B cell (primary cell): ENCODE measurements around the gene ZNF580. TPM values are rescaled to one million over a fixed set of nuclear protein-coding genes. Genes with fewer than 3 reads are reported as not detected.

Source experiments
- ATAC-seq: fragments of 200-7000 bp; cut with Tn5 transposase; one replicate; pipeline ENCODE4 v1.10.0; 2021; ENCODE audit warnings: low read depth, mild to moderate bottlenecking, moderate number of reproducible peaks, moderate library complexity
- CTCF ChIA-PET: fragments of 350-600 bp; sonication (Branson Sonifier 250); formaldehyde crosslinking; loops from one replicate; lab custom pipeline; 2021; ENCODE audit warnings: antibody characterized with exemption, inconsistent platforms; lab: Charles Lee
- POLR2A ChIA-PET: fragments of 350-600 bp; sonication (Branson Sonifier 250); formaldehyde crosslinking; loops from one replicate; lab custom pipeline; 2021; ENCODE audit warnings: antibody characterized with exemption; lab: Charles Lee
- DNase-seq: peaks from one replicate; pipeline ENCODE4 v3.0.0; 2013
- H2AFZ ChIP-seq: 2 replicates; pipeline ENCODE4 v1.6.1; 2012; ENCODE audit warnings: mild to moderate bottlenecking, low read depth, low read length; ENCODE audit not compliant: insufficient read depth, poor library complexity, severe bottlenecking
- H3K27ac ChIP-seq, 2 donors: 1 replicate in 1 of 2; 2 replicates in 1 of 2; pipeline ENCODE4 v1.5.1; 2012 to 2013; ENCODE audit warnings: low read length in 2 of 2, mild to moderate bottlenecking in 2 of 2, moderate library complexity in 1 of 2
- H3K27me3 ChIP-seq, 4 experiments: fragments of 200-600 bp in 1 of 4; sonication (generic) in 1 of 4; replicated peaks in 1 of 4; 1 replicate in 2 of 4; 2 replicates in 2 of 4; pipeline versions ENCODE4 v1.6.1 to v1.7.0; 2013 to 2016; ENCODE audit warnings: low read length in 3 of 4, mild to moderate bottlenecking in 2 of 4, mixed read lengths in 1 of 4, moderate library complexity in 1 of 4; ENCODE audit not compliant: insufficient read depth in 4 of 4, control insufficient read depth in 3 of 4; ENCODE audit errors: control extremely low read depth in 1 of 4
- H3K36me3 ChIP-seq, 2 experiments: replicated peaks in 1 of 2; 1 replicate in 1 of 2; 2 replicates in 1 of 2; pipeline versions ENCODE4 v1.6.1 to v1.7.1; 2013; ENCODE audit warnings: low read length in 1 of 2; ENCODE audit not compliant: insufficient read depth in 2 of 2, control insufficient read depth in 1 of 2; ENCODE audit errors: control extremely low read depth in 1 of 2, extremely low read depth in 1 of 2
- H3K4me1 ChIP-seq, 2 donors: fragments of 200-600 bp in 1 of 2; sonication (generic) in 1 of 2; 1 replicate in 1 of 2; 2 replicates in 1 of 2; pipeline versions ENCODE4 v1.5.1 to v1.6.1; 2013 to 2017; ENCODE audit warnings: low read length in 2 of 2; ENCODE audit not compliant: control insufficient read depth in 2 of 2, insufficient read depth in 2 of 2
- H3K4me2 ChIP-seq: replicated peaks from 2 replicates; pipeline ENCODE3; 2012; ENCODE audit warnings: mild to moderate bottlenecking, low read depth, low read length; ENCODE audit not compliant: poor library complexity, severe bottlenecking
- H3K4me3 ChIP-seq, 5 experiments: fragments of 200-600 bp in 1 of 5; sonication (generic) in 1 of 5; 1 replicate in 3 of 5; 2 replicates in 2 of 5; pipeline versions ENCODE4 v1.5.1 to v1.7.0; 2011 to 2016; ENCODE audit warnings: low read length in 4 of 5, mild to moderate bottlenecking in 4 of 5, low read depth in 2 of 5, control low read depth in 1 of 5, moderate library complexity in 1 of 5; ENCODE audit not compliant: insufficient read depth in 1 of 5; ENCODE audit errors: control extremely low read depth in 1 of 5, extremely low read depth in 1 of 5
- H3K79me2 ChIP-seq: fragments of 200-600 bp; sonication (generic); one replicate; pipeline ENCODE4 v1.6.0; 2016; ENCODE audit warnings: low read length; ENCODE audit not compliant: control insufficient read depth, insufficient read depth
- H3K9ac ChIP-seq: fragments of 200-600 bp; sonication (generic); 2 replicates; pipeline ENCODE4 v1.6.1; 2017; ENCODE audit warnings: mild to moderate bottlenecking, low read length, moderate library complexity
- H3K9me3 ChIP-seq, 3 donors: one replicate each; pipeline versions ENCODE4 v1.6.1 to v1.7.1; 2013; ENCODE audit warnings: low read length in 2 of 3; ENCODE audit not compliant: control insufficient read depth in 2 of 3, insufficient read depth in 1 of 3; ENCODE audit errors: control extremely low read depth in 1 of 3
- H4K20me1 ChIP-seq: 2 replicates; pipeline ENCODE4 v1.6.0; 2012; ENCODE audit warnings: mild to moderate bottlenecking, low read length; ENCODE audit not compliant: insufficient read depth, control insufficient read depth, poor library complexity, severe bottlenecking
- H3K27ac Mint-ChIP-seq: one replicate; pipeline ENCODE4 v1.8.0; 2021; ENCODE audit warnings: mixed read lengths
- H3K27me3 Mint-ChIP-seq: one replicate; pipeline ENCODE4 v1.8.0; 2021; ENCODE audit warnings: mixed read lengths
- H3K4me1 Mint-ChIP-seq: one replicate; pipeline ENCODE4 v1.8.0; 2021; ENCODE audit warnings: mixed read lengths
- H3K4me3 Mint-ChIP-seq: one replicate; pipeline ENCODE4 v1.8.0; 2021; ENCODE audit warnings: mixed read lengths
- H3K9me3 Mint-ChIP-seq: one replicate; pipeline ENCODE4 v1.8.0; 2022; ENCODE audit warnings: mixed read lengths; ENCODE audit not compliant: insufficient read depth
- EZH2 ChIP-seq: IDR thresholded peaks from 2 replicates; pipeline ENCODE4 v1.6.1; 2012; ENCODE audit warnings: borderline replicate concordance, low read depth, mild to moderate bottlenecking, moderate library complexity, low read length; ENCODE audit not compliant: insufficient read depth, poor library complexity, severe bottlenecking
- WGBS: methylation state at CpG from one replicate; pipeline ENCODE4 v1.1.5; 2013; ENCODE audit warnings: missing lambda C conversion rate; ENCODE audit not compliant: insufficient coverage; 5-methylcytosine and 5-hydroxymethylcytosine counted together
- intact Hi-C: fragments of 100-400 bp; cut with micrococcal nuclease; formaldehyde crosslinking; loops from one replicate; pipeline ENCODE4 v1.10.0; 2022
- polyA plus RNA-seq: library from polyadenylated mRNA; depleted of rRNA; stranded (reverse); fragments of >200 nt; gene quantifications from 2 replicates; pipeline ENCODE4 v1.2.3, GENCODE V29; 2012
- total RNA-seq, 2 donors: library from RNA; stranded (reverse); fragments of 120-200 nt in 1 of 2; gene quantifications; 1 replicate in 1 of 2; 2 replicates in 1 of 2; pipeline versions ENCODE4 v1.2.3 to v1.2.4, GENCODE V29; 2013 to 2022
- TF ChIP-seq, protein P1 (sequence below): fragments of 200-600 bp; IDR thresholded peaks from one replicate; pipeline ENCODE4 v1.8.0; 2022; ENCODE audit warnings: antibody characterized with exemption, mild to moderate bottlenecking

The ZNF580 gene
- total and polyA plus RNA-seq, 2 donors (not counting 1 experiment from before 2014, with no cell fraction given): 69.8 to 101 TPM

DNA sequence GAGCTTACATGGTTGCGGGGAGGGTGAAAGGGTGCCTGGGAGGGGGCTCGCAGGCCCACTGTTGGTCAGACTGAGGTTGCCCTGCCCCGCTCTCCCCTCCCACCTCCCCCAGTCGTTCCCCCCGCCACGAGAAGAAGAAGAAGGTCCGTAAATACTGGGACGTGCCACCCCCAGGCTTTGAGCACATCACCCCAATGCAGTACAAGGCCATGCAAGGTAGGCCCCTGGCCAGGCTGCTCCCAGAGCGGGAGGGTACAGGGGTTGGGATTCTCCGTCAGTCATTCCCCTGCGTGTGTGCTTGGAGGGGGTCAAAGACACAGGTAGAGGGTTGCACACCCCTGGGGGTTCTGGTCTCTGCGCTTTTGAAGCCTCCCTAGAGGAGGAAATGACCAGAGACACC lies 19.6 kb downstream of the ZNF580 start:
- POLR2A ChIA-PET: no interaction called here
- Histone ChIP-seq H3K79me2 (peaks cover 99% of the 10 kb centered on the region), H4K20me1 (peaks cover 98% of the 10 kb centered on the region), H3K27ac (no peak overlapping the region), H3K9me3 (no peaks in the 10 kb centered on the region), H3K27me3 (no peaks in the 10 kb centered on the region), H2AFZ (no peak overlapping the region), H3K4me2 (no peak overlapping the region), H3K36me3 (peaks cover 0 to 74% of the 10 kb centered on the region in 2 experiments), H3K4me3 (no peak overlapping the region), H3K9ac (no peak overlapping the region), H3K4me1 (peaks cover 34 to 43% of the 10 kb centered on the region in 2 donors)
- Mint-ChIP-seq H3K27me3 (no peaks in the 10 kb centered on the region), H3K4me1 (peaks cover 52% of the 10 kb centered on the region), H3K4me3 (no peak overlapping the region), H3K9me3 (no peaks in the 10 kb centered on the region), H3K27ac (no peak overlapping the region)
- 100% methylated on average over 6 of the region's 12 CpGs for WGBS
- intact Hi-C loops: no loop called here
- CTCF ChIA-PET: no interaction called here
- TF ChIP-seq EZH2: no peak
- TF ChIP-seq, protein P1, sequence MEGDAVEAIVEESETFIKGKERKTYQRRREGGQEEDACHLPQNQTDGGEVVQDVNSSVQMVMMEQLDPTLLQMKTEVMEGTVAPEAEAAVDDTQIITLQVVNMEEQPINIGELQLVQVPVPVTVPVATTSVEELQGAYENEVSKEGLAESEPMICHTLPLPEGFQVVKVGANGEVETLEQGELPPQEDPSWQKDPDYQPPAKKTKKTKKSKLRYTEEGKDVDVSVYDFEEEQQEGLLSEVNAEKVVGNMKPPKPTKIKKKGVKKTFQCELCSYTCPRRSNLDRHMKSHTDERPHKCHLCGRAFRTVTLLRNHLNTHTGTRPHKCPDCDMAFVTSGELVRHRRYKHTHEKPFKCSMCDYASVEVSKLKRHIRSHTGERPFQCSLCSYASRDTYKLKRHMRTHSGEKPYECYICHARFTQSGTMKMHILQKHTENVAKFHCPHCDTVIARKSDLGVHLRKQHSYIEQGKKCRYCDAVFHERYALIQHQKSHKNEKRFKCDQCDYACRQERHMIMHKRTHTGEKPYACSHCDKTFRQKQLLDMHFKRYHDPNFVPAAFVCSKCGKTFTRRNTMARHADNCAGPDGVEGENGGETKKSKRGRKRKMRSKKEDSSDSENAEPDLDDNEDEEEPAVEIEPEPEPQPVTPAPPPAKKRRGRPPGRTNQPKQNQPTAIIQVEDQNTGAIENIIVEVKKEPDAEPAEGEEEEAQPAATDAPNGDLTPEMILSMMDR: no peak
- ATAC-seq: no peak
- DNase-seq: no peak

DNA sequence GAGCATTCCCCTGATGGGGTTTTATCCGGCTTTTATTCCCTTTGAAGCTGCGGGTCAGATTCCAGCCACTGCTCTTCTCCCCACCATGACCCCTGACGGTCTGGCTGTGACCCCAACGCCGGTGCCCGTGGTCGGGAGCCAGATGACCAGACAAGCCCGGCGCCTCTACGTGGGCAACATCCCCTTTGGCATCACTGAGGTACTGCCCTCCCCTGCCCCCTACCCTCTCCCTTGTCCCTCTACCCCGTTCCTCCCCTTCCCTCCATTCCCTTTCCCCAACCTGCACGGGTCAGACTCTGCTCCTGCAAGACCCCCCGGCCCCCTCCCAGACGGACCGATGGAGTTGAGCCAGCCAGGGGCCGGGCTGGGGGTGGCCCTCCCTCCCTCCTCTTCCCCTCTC lies 20.2 kb downstream of the ZNF580 start:
- peaks cover 31 to 37% of the 10 kb centered on the region in 2 donors for H3K4me1 ChIP-seq
- WGBS: 95% methylated on average over 13 of the region's 16 CpGs
- Mint-ChIP-seq H3K27me3 (no peaks in the 10 kb centered on the region), H3K4me3 (no peak overlapping the region), H3K9me3 (no peaks in the 10 kb centered on the region), H3K27ac (no peak overlapping the region), H3K4me1 (peaks cover 49% of the 10 kb centered on the region)
- H3K4me2 ChIP-seq: no peak overlapping the region
- no peaks in the 10 kb centered on the region for H3K27me3 ChIP-seq
- H3K9ac ChIP-seq: no peak overlapping the region
- intact Hi-C loops: no loop called here
- ChIA-PET POLR2A (no interaction called here), CTCF (no interaction called here)
- no peak overlapping the region for H3K4me3 ChIP-seq
- ATAC-seq: no peak
- H3K79me2 ChIP-seq: peaks cover 99% of the 10 kb centered on the region
- H4K20me1 ChIP-seq: peaks cover 96% of the 10 kb centered on the region
- peaks cover 0 to 75% of the 10 kb centered on the region in 2 experiments for H3K36me3 ChIP-seq
- no peaks in the 10 kb centered on the region for H3K9me3 ChIP-seq
- DNase-seq: no peak
- no peak overlapping the region for H2AFZ ChIP-seq
- TF ChIP-seq EZH2: no peak
- TF ChIP-seq, protein P1: no peak
- H3K27ac ChIP-seq: no peak overlapping the region
